Smooth muscle cell (in vitro differentiated cells): Measurements from ENCODE around the gene PRR12. TPM values are rescaled to one million over a fixed set of nuclear protein-coding genes. Genes with fewer than 3 reads are reported as not detected.

Experiments used
- DNase-seq: peaks from one replicate; lab custom pipeline; 2025; ENCODE audit not compliant: unreplicated experiment; lab: John Stamatoyannopoulos, UW
- H2AFZ ChIP-seq: fragments of 200-600 bp; sonication (generic); 2 replicates; pipeline ENCODE4 v1.6.0; 2016; ENCODE audit warnings: antibody characterized with exemption, low read depth, mild to moderate bottlenecking
- H3F3A ChIP-seq: fragments of 200-600 bp; sonication (generic); 2 replicates; pipeline ENCODE4 v1.6.0; 2017; ENCODE audit warnings: antibody characterized with exemption, low read depth
- H3K27ac ChIP-seq: fragments of 200-600 bp; sonication (generic); 2 replicates; pipeline ENCODE4 v1.5.1; 2016; ENCODE audit warnings: low read depth, mild to moderate bottlenecking
- H3K27me3 ChIP-seq: fragments of 200-600 bp; sonication (generic); 2 replicates; pipeline ENCODE4 v1.6.1; 2016; ENCODE audit warnings: low read depth, mild to moderate bottlenecking
- H3K36me3 ChIP-seq: fragments of 200-600 bp; sonication (generic); 2 replicates; pipeline ENCODE4 v1.5.1; 2016; ENCODE audit warnings: low read depth
- H3K4me1 ChIP-seq: fragments of 200-600 bp; sonication (generic); 2 replicates; pipeline ENCODE4 v1.5.1; 2016; ENCODE audit warnings: low read depth
- H3K4me2 ChIP-seq: fragments of 200-600 bp; sonication (generic); 2 replicates; pipeline ENCODE4 v1.6.0; 2016; ENCODE audit warnings: mild to moderate bottlenecking
- H3K4me3 ChIP-seq: fragments of 200-600 bp; sonication (generic); 2 replicates; pipeline ENCODE4 v1.5.1; 2016; ENCODE audit warnings: mild to moderate bottlenecking
- H3K79me2 ChIP-seq: fragments of 200-600 bp; sonication (generic); 2 replicates; pipeline ENCODE4 v1.6.0; 2016; ENCODE audit warnings: low read depth, mild to moderate bottlenecking
- H3K9ac ChIP-seq: fragments of 200-600 bp; sonication (generic); 2 replicates; pipeline ENCODE4 v1.6.0; 2016; ENCODE audit warnings: low read depth
- H3K9me3 ChIP-seq: fragments of 200-600 bp; sonication (generic); replicated peaks from 2 replicates; pipeline ENCODE4 v1.5.1; 2016; ENCODE audit warnings: low read depth
- H4K20me1 ChIP-seq: fragments of 200-600 bp; sonication (generic); 2 replicates; pipeline ENCODE4 v1.6.0; 2016; ENCODE audit warnings: low read depth
- CTCF ChIP-seq: fragments of 200-600 bp; sonication (generic); IDR thresholded peaks from 2 replicates; pipeline ENCODE4 v1.5.1; 2017; ENCODE audit warnings: borderline replicate concordance, mild to moderate bottlenecking, antibody characterized with exemption; ENCODE audit not compliant: insufficient read depth, poor library complexity, severe bottlenecking
- WGBS: methylation state at CpG from one replicate; pipeline ENCODE4 v1.1.7; 2016; ENCODE audit warnings: low lambda C conversion rate; 5-methylcytosine and 5-hydroxymethylcytosine counted together
- polyA plus RNA-seq: library from polyadenylated mRNA; unstranded; fragments of >200 nt; fragmentation: Nextera tagmentation; extraction: Ambion mirVana; gene quantifications from 2 replicates; pipeline ENCODE4 v1.2.1, GENCODE V29; 2016
- total RNA-seq: library from RNA; depleted of rRNA; stranded (reverse); fragments of >200 nt; gene quantifications from 2 replicates; pipeline ENCODE4 v1.2.3, GENCODE V29; 2014

The PRR12 gene
- total and polyA plus RNA-seq, 2 experiments from 2014 or later, result 1.7 to 4.5 TPM

GRCh38 chr19:49646586-49646985 is 55.6 kb downstream of the PRR12 start:
- H3K9ac ChIP-seq, result no peak overlapping the region
- no peak overlapping the region for H3K4me3 ChIP-seq
- TF ChIP-seq CTCF, result no peak
- no peak for DNase-seq
- no peak overlapping the region for H3K27ac ChIP-seq
- H4K20me1 ChIP-seq, result peaks cover 54% of the 10 kb centered on the region
- no peaks in the 10 kb centered on the region for H3F3A ChIP-seq
- H3K4me2 ChIP-seq, result no peak overlapping the region
- no peak overlapping the region for H2AFZ ChIP-seq
- no peaks in the 10 kb centered on the region for H3K36me3 ChIP-seq
- H3K9me3 ChIP-seq, result no peaks in the 10 kb centered on the region
- H3K27me3 ChIP-seq, result no peaks in the 10 kb centered on the region
- H3K4me1 ChIP-seq, result peaks cover 12% of the 10 kb centered on the region
- peaks cover 57% of the 10 kb centered on the region for H3K79me2 ChIP-seq
- 94% methylated on average over 17 of the region's 17 CpGs for WGBS

GRCh38 chr19:49651029-49651819 is 60.2 kb downstream of the PRR12 start:
- no peak overlapping the region for H3K4me3 ChIP-seq
- H3K79me2 ChIP-seq, result peaks cover 21% of the 10 kb centered on the region
- no peaks in the 10 kb centered on the region for H3K4me1 ChIP-seq
- DNase-seq, result no peak
- no peaks in the 10 kb centered on the region for H3K36me3 ChIP-seq
- no peaks in the 10 kb centered on the region for H3K27me3 ChIP-seq
- no peaks in the 10 kb centered on the region for H3K9me3 ChIP-seq
- H3K4me2 ChIP-seq, result no peak overlapping the region
- H3K27ac ChIP-seq, result no peak overlapping the region
- H3F3A ChIP-seq, result no peaks in the 10 kb centered on the region
- TF ChIP-seq CTCF, result no peak
- H2AFZ ChIP-seq, result no peak overlapping the region
- no peak overlapping the region for H3K9ac ChIP-seq
- WGBS, result 98% methylated on average over 45 of the region's 72 CpGs
- H4K20me1 ChIP-seq, result peaks cover 45% of the 10 kb centered on the region

DNA sequence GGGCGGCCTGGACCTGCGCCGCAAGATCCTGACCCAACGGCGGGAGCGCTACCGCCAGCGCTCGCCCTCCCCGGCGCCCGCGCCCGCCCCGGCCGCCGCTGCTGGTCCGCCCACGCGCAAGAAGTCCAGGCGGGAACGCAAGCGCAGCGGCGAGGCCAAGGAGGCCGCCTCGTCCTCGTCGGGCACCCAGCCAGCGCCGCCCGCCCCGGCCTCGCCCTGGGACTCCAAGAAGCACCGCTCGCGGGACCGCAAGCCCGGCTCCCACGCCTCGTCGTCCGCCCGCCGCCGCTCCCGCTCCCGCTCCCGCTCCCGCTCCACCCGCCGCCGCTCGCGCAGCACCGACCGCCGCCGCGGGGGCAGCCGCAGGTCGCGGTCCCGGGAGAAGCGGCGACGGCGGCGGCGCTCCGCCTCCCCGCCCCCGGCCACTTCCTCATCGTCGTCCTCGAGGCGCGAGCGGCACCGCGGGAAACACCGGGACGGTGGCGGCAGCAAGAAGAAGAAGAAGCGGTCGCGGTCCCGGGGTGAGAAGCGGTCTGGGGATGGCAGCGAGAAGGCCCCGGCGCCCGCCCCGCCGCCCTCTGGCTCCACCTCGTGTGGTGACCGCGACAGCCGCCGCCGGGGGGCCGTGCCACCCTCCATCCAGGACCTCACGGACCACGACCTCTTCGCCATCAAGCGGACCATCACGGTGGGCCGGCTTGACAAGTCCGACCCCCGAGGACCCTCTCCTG is 61.0 kb downstream of the PRR12 start:
- H3K4me2 ChIP-seq, result no peak overlapping the region
- H3K27me3 ChIP-seq, result no peaks in the 10 kb centered on the region
- H3K9ac ChIP-seq, result no peak overlapping the region
- H3K79me2 ChIP-seq, result peaks cover 19% of the 10 kb centered on the region
- H3K4me1 ChIP-seq, result no peaks in the 10 kb centered on the region
- no peak overlapping the region for H3K27ac ChIP-seq
- peaks cover 39% of the 10 kb centered on the region for H4K20me1 ChIP-seq
- WGBS, result 99% methylated on average over 53 of the region's 110 CpGs
- H3K4me3 ChIP-seq, result no peak overlapping the region
- no peak for TF ChIP-seq CTCF
- no peaks in the 10 kb centered on the region for H3K9me3 ChIP-seq
- H2AFZ ChIP-seq, result no peak overlapping the region
- no peaks in the 10 kb centered on the region for H3F3A ChIP-seq
- DNase-seq, result no peak
- no peaks in the 10 kb centered on the region for H3K36me3 ChIP-seq
